ENCODE data around the gene MAP3K14.

Gene MAP3K14

DNA sequence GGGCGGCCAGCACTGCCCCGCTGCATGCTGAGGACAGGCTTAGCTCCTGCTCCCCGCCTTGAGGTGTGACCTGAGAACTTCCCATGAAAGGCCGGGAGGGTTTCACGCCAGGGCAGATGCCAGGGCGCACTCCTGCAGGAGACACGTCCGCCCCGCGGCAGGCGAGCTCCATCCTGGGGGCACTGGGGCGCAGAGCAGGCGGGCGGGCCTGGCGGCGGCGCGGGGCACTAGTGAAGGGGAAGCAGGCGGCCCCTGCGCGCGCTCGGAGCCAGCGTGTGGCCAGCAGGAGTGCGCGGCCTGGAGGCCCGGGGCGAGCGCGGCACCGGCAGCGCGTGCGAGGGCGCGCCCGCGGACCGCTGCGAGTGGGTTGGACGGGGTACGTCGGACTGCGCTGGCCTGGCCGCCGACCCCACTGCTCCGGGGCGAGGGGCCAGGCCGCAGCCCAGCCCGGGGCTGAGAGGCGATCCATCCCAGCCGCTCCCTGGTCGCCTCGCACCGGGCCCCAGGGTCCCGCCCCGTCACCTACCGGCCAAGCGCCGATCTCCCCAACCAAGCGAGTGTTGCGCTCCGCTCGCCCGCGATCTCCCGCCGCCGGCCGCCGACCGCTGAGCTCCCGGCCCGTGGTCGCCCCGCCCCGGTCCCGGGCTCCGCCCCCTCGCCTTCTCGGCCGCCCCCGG, at the start of gene MAP3K14:
MAP3K14 (minus strand) TSS at position 587 of the 677 bp plus-strand sequence. CDS start 26,275 bp downstream, outside the sequence.
- TF ChIP-seq EZH2phosphoT487 (IDR thresholded peaks at IDR 0.05; ENCODE audit: borderline replicate concordance), result no peak
- TF ChIP-seq, protein P1, sequence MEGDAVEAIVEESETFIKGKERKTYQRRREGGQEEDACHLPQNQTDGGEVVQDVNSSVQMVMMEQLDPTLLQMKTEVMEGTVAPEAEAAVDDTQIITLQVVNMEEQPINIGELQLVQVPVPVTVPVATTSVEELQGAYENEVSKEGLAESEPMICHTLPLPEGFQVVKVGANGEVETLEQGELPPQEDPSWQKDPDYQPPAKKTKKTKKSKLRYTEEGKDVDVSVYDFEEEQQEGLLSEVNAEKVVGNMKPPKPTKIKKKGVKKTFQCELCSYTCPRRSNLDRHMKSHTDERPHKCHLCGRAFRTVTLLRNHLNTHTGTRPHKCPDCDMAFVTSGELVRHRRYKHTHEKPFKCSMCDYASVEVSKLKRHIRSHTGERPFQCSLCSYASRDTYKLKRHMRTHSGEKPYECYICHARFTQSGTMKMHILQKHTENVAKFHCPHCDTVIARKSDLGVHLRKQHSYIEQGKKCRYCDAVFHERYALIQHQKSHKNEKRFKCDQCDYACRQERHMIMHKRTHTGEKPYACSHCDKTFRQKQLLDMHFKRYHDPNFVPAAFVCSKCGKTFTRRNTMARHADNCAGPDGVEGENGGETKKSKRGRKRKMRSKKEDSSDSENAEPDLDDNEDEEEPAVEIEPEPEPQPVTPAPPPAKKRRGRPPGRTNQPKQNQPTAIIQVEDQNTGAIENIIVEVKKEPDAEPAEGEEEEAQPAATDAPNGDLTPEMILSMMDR (conservative IDR thresholded peaks at IDR 0.05; ENCODE audit: low read length), result no peak; the same call in 1 of the 2 replicates

DNA sequence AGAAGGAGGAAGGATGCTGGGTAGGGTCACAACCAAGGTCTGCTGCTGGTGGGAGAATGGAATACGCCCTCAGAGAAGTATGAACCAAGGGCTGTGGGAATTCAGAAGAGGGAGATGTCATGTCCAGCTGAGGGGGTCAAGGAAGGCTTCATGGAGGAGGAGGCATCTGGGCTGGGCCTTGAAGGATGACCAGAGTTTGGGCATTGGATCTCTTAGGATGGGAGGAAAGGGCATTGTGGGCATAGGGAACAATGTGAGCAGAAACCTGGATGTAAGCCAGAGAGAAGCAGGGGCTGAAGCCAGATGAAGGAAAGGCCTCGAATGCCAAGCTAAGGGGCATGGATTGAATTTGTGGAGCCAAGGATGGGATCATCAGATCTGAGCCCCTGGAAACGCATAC, 49.2 kb upstream of the MAP3K14 start:
- Histone ChIP-seq H3K27me3 (ENCODE audit: insufficient read depth, low read length, poor library complexity, severe bottlenecking) (no peaks in the 10 kb centered on the region), H4K20me1 (ENCODE audit: insufficient read depth, low read length, poor library complexity, severe bottlenecking) (no peaks in the 10 kb centered on the region), H3K4me2 (ENCODE audit: low read depth, low read length, poor library complexity, severe bottlenecking) (no peak overlapping the region), H3K4me1 (ENCODE audit: insufficient read depth, low read length, poor library complexity, severe bottlenecking) (no peaks in the 10 kb centered on the region), H3K9ac (ENCODE audit: low read depth, low read length, poor library complexity, severe bottlenecking) (no peak overlapping the region), H2AFZ (ENCODE audit: low read length) (no peak overlapping the region), H3F3A (ENCODE audit: low read depth) (no peaks in the 10 kb centered on the region), H3K9me3 (ENCODE audit: insufficient read depth, low read depth, low read length) (no peaks in the 10 kb centered on the region), H3K36me3 (ENCODE audit: insufficient read depth, low read length) (no peaks in the 10 kb centered on the region), H3K79me2 (ENCODE audit: insufficient read depth, low read length) (no peaks in the 10 kb centered on the region), H3K4me3 (ENCODE audit: low read length, poor library complexity, severe bottlenecking) (no peak overlapping the region), H3K9me2 (replicated peaks; ENCODE audit: low read depth, low read length) (no peaks in the 10 kb centered on the region)
- TF ChIP-seq, protein P1 (conservative IDR thresholded peaks at IDR 0.05; ENCODE audit: low read length), result no peak
- no peak for TF ChIP-seq EZH2phosphoT487 (IDR thresholded peaks at IDR 0.05; ENCODE audit: borderline replicate concordance)

More for the DNA sequence above, at the start of gene MAP3K14:
- H3K9me2 ChIP-seq (replicated peaks; ENCODE audit: low read depth, low read length), result no peaks in the 10 kb centered on the region
- peak within 1 kb of the TSS; percentile 89 for H2AFZ ChIP-seq (ENCODE audit: low read length)
- no peaks in the 10 kb centered on the region for H3K36me3 ChIP-seq (ENCODE audit: insufficient read depth, low read length)
- H4K20me1 ChIP-seq (ENCODE audit: insufficient read depth, low read length, poor library complexity, severe bottlenecking), result no peaks in the 10 kb centered on the region
- H3K9ac ChIP-seq (ENCODE audit: low read depth, low read length, poor library complexity, severe bottlenecking), result peak within 1 kb of the TSS; percentile 70
- peaks cover 62% of the 10 kb centered on the region for H3K4me1 ChIP-seq (ENCODE audit: insufficient read depth, low read length, poor library complexity, severe bottlenecking)
- H3F3A ChIP-seq (ENCODE audit: low read depth), result peaks cover 2% of the 10 kb centered on the region; the same call in 1 of the 2 replicates
- no peaks in the 10 kb centered on the region for H3K27me3 ChIP-seq (ENCODE audit: insufficient read depth, low read length, poor library complexity, severe bottlenecking)
- no peaks in the 10 kb centered on the region for H3K9me3 ChIP-seq (ENCODE audit: insufficient read depth, low read depth, low read length)
- peaks cover 39% of the 10 kb centered on the region for H3K79me2 ChIP-seq (ENCODE audit: insufficient read depth, low read length)
- peak within 1 kb of the TSS; percentile 92 for H3K4me2 ChIP-seq (ENCODE audit: low read depth, low read length, poor library complexity, severe bottlenecking)
- peak within 1 kb of the TSS; percentile 81 for H3K4me3 ChIP-seq (ENCODE audit: low read length, poor library complexity, severe bottlenecking)

DNA sequence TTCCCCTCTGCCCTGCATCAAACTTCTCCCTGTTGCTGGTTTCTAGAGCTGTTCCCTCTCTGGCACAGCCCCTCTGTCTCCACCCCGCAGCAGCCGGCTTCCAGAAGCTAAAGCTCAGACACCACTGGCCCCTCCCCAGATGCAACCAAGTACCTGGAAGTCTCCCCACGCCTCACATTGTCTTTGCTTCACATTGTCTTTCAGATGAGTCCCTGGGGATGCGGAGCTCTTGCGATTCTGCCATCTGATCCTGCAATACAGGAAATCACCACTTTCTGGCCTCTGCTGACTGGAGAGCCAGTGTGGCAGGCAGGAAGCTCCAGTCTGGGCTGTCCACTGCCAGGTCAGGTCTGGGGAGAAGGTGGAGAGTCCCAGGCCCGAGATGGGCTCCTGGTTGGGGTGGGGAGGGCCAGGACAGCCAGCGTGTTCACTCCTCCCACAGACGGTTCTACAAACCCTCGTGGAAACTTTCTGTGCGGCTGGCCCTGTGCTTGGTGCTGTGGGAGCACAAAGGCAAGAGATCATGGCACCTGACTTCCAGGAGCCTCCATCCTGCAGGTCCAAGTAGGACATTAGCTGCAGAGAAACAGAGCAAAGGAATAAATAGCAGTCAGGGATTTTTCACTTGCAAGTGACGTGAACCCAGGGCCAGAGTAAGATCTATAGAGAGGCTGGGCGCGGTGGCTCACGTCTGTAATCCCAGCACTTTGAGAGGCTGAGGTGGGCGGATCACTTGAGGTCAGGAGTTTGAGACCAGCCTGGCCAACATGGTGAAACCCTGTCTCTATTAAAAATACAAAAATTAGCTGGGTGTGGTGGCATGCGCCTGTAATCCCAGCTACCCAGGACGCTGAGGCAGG, 47.9 kb upstream of the MAP3K14 start:
- TF ChIP-seq, protein P1 (conservative IDR thresholded peaks at IDR 0.05; ENCODE audit: low read length), result no peak
- TF ChIP-seq EZH2phosphoT487 (IDR thresholded peaks at IDR 0.05; ENCODE audit: borderline replicate concordance), result no peak
- Histone ChIP-seq H3K9me3 (ENCODE audit: insufficient read depth, low read depth, low read length) (no peaks in the 10 kb centered on the region), H3K4me1 (ENCODE audit: insufficient read depth, low read length, poor library complexity, severe bottlenecking) (no peaks in the 10 kb centered on the region), H3K27me3 (ENCODE audit: insufficient read depth, low read length, poor library complexity, severe bottlenecking) (no peaks in the 10 kb centered on the region), H3K9me2 (replicated peaks; ENCODE audit: low read depth, low read length) (no peaks in the 10 kb centered on the region), H3K4me3 (ENCODE audit: low read length, poor library complexity, severe bottlenecking) (no peak overlapping the region), H2AFZ (ENCODE audit: low read length) (no peak overlapping the region), H3K9ac (ENCODE audit: low read depth, low read length, poor library complexity, severe bottlenecking) (no peak overlapping the region), H3K36me3 (ENCODE audit: insufficient read depth, low read length) (no peaks in the 10 kb centered on the region), H3K4me2 (ENCODE audit: low read depth, low read length, poor library complexity, severe bottlenecking) (no peak overlapping the region), H3F3A (ENCODE audit: low read depth) (no peaks in the 10 kb centered on the region), H3K79me2 (ENCODE audit: insufficient read depth, low read length) (no peaks in the 10 kb centered on the region), H4K20me1 (ENCODE audit: insufficient read depth, low read length, poor library complexity, severe bottlenecking) (no peaks in the 10 kb centered on the region)
